D341Med (cell line): ENCODE results near the gene SUCLG2.
A peak's percentile ranks its signal among the peaks of the same experiment; 100 is the strongest.

Experiments
- DNase-seq: peaks from one replicate; pipeline ENCODE4 v3.0.0; 2012; ENCODE audit warnings: low spot score

Gene SUCLG2

GRCh38 chr3:67509471-67510075 lies 144.8 kb downstream of the SUCLG2 start:
- DNase-seq: no peak

DNA sequence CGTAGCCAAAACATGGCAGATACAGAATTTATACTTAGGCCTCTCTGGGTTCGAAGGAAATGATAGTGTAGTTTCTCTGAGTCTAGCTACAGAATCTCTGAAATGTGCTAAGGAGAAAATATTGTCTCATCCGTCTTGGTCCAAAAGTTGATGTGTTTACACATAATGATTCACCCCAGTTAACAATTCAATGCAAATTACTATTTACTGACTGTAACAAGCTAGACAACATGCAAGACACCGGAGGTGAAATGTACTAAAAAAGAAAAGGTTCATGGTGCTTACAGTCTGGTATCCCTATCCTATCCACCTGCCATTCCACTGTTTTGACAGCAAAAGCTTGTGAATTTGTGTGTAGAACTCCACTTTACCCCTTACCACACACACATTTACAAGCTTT lies 146.8 kb downstream of the SUCLG2 start:
- DNase-seq: no peak

DNA sequence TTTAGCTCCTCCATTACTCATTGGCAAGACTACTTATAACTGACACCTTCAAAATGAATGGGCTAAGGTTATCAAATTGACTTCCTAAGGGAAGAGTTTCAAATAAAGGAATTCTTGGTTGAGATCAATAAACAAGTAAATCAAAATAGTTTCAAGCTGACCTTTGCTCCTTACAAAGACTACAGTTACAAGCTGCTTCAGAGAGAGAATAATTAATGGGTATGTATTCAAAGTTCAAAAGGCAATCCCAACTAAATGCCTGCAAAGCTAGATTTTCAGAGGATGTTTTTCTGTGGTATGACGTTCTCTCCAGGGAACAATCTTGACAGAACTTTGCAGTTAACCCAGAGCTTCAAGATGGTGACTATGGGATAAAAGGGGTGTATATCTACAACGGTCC lies 153.7 kb downstream of the SUCLG2 start:
- DNase-seq: no peak

GRCh38 chr3:67497746-67498145 lies 156.7 kb downstream of the SUCLG2 start:
- no peak for DNase-seq

DNA sequence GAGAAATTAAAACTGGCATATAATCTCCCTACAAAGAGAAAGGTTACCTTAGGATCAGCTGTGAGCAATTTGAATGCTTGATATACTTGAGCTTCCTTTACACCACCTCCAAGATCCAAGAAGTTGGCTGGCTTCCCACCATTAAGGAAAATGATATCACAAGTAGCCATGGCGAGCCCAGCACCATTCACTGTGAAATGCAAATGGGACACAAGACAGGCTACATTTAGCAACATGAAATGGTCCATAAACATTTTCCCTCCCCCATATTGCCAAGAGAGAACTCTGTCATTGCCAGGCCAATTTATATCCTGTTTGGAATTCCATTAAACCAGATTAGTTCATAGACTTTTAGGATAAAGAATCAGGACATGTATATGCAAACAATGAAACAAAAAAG lies 158.7 kb downstream of the SUCLG2 start:
- DNase-seq: no peak

- no peak for DNase-seq
These were observed 160.6 kb downstream of the SUCLG2 start for GRCh38 chr3:67493808-67494207.

DNA sequence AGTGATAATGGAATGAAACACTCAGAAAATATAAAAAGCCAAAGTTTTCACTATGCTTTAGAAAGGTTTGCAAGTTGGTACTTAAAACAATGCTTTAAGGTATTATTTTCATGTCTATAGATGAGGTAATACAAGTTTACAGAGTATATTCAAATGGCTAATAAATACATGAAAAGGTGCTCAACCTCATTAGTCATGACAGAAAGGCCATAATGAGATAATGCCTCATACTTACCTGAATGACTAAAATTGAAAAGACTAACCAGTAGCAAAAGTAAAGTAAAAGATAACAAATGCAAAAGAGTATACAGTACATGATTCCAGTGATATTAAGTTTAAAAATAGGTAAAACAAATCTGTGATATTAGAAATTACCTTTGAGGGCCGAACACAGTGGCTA lies 163.8 kb downstream of the SUCLG2 start:
- DNase-seq: no peak

DNA sequence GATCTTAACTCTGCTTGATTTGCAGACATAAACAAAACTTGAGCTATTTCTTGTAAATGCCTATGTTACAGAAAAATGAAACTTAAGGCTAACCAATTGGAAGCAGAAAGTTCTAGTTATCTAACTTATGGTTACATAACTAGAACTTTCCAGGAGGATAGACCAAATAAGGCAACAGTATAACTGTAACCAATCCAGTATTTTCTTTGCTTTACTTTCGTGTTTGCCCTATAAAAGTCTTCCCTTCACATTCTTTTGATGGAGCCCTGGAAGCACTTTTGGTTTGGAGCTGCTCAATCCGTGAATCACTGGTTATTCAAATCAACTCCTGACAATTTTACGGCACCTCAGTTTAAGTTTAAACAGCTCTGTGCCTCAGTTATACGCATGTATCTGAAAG lies 164.6 kb downstream of the SUCLG2 start:
- no peak for DNase-seq

GRCh38 chr3:67487564-67488114 lies 166.8 kb downstream of the SUCLG2 start:
- no peak for DNase-seq

- DNase-seq: no peak
These were observed 167.5 kb downstream of the SUCLG2 start for GRCh38 chr3:67486883-67487282.

DNA sequence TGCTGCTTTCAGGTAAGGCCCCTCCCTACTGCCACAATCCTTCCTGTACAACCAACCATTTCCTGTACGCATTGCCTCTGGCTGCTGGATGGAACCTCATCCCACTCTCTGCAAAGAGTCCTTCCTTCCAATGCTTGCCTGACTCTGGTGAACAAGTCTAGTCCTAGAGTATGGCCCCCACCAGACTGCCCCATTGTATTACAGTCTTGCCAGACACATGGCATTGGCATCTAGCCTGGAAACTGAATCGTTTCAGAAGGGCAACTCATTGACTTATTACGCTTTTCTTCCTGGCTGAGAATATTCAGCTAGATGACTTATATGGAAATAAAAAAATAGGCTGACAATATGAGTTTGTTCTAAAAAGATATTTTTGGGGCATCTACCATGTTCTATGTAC lies 170.3 kb downstream of the SUCLG2 start:
- no peak for DNase-seq

GRCh38 chr3:67481126-67481525 lies 173.3 kb downstream of the SUCLG2 start:
- DNase-seq: no peak

- DNase-seq: no peak
These were observed 176.0 kb downstream of the SUCLG2 start for GRCh38 chr3:67478423-67478822.

- no peak for DNase-seq
These were observed 180.1 kb downstream of the SUCLG2 start for GRCh38 chr3:67474311-67474710.

- no peak for DNase-seq
These were observed 181.7 kb downstream of the SUCLG2 start for GRCh38 chr3:67472674-67473201.

GRCh38 chr3:67470207-67470606 lies 184.2 kb downstream of the SUCLG2 start:
- no peak for DNase-seq

- no peak for DNase-seq
These were observed 185.9 kb downstream of the SUCLG2 start for GRCh38 chr3:67468511-67468910.

- DNase-seq: no peak
These were observed 190.8 kb downstream of the SUCLG2 start for GRCh38 chr3:67463656-67464055.

GRCh38 chr3:67462187-67462586 lies 192.2 kb downstream of the SUCLG2 start:
- no peak for DNase-seq

- DNase-seq: peak; percentile 48
These were observed 192.7 kb downstream of the SUCLG2 start for GRCh38 chr3:67461667-67462142.

- no peak for DNase-seq
These were observed 193.4 kb downstream of the SUCLG2 start for GRCh38 chr3:67460841-67461510.

GRCh38 chr3:67459796-67460195 lies 194.6 kb downstream of the SUCLG2 start:
- no peak for DNase-seq

DNA sequence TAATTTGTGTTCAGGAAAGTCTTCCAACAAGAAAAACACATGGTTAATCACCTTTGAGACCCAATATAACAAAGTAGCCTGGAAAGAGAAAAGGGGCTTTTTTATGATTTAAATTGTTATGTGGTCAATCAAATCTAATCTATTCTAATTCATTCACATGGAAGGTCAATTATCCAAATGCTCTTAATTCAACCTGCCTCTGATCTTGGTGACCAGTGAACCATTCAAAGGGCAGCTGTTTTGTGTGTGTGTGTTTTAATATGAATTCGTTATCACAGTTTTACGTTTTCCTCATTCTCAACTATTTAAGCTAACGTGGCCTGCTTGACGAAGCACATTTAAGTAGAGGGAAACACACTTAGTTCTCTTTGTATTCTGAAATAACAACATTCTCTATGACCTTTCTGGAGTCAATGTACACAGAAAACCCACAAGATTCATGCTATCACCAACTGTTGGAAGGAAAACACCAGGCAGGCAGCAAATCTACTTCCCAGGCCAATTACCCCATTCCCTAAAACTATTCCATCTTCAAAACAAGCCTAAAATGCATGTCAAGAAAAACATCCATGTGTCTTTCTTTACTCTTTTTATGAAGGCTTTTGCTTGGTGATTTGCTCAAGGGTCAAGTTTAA lies 195.4 kb downstream of the SUCLG2 start:
- no peak for DNase-seq
